HL-60/S4 treated with phorbol 12-myristate 13-acetate at 8.2 ng/mL for 4 days and 3 days (cell line): Measurements from ENCODE around the gene SLC25A6.
"Not testable (repeated sequence)": the region's sequence is repeated elsewhere in the genome, so short reads cannot be mapped to it uniquely, and the experiment has no call there.

Source experiments
- in situ Hi-C: fragments of 300-500 bp; cut with MboI; formaldehyde crosslinking; loops from 2 replicates; pipeline ENCODE4 v1.15.0; 2022; ENCODE audit warnings: low sequenced_read_pairs

The SLC25A6 gene

DNA sequence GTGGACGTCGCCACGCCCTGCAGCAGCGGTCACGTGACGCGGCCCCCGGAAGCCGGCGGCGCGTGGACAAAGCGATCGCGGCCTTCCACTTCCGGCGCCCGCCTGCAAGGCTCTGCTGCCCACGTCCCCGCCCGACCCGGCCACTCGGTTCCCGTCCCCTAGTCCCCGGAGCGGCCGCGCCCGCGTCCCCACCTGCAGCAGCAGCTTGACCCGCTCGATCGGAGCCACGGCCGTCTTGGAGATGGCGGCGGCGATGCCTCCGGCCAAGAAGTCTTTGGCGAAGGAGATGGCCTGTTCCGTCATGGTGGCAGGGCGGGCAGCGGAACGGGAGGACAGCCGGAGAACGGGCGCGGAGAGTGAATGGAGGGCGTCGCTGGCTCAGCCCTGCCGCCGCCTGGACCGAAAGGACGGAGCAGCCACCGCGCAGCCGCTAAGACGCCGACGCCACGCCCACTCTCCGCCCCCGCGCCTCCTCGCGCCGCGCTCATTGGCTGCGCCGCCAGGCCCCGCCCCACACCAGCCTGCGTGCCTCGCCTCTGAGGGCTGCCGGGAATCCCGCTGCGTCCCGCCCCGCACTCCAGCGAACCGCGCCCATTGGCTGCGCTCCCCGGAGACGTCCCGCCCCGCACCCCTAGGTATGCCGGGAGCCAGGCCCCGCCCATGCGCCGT is at the start of gene SLC25A6:
Gene SLC25A6, minus strand, starts transcription at position 407 of the 669 bp plus-strand sequence. Its CDS starts 104 bp downstream, at position 303.
- in situ Hi-C loops: no loop called here

DNA sequence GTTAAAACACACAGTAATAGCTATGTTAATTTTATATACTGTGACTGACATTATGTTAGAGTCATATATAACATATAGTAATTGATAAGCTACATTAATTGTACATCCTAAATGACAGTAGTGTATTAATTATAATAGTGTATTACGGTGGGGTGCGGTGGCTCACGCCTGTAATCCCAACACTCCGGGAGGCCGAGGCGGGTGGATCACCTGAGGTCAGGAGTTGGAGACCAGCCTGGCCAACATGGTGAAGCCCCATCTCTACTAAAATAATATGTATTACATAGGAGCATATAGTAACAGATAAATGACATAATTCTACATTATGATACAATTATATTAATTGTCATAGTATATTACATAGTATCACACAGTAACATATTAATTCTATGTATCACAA is 48.6 kb upstream of the SLC25A6 start:
- in situ Hi-C loops: no loop called here

DNA sequence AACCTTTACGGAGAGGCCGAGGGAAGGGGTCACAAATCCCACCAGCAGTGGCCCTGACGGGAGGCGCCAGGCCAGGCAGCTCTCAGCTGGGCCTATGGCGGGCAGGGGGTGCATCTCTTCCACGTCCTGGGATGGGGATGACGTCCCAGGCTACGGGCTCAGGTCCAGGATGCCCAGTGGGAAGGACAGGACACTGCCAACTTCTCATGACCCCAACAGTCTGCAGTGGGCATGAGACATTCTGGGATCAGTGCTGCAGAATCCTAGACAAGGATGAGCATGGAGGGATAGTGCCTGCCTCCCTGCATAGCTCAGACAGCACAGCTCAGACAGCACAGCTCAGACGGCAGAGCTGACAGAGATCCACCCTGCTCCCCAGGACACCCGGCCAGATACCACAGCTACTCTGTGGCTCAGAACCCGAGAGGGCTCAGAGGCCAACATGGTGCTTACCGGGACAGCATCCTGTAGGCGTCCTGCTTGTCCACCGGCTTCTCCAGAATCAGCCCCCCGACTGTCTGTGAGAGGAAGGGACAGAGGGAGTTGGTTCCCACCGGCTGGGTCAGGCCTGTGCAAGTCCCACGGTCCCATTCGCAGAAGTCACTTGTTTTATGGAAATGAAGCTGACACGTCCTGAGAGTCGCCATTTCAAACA is 43.5 kb upstream of the SLC25A6 start:
- in situ Hi-C loops: no loop called here

DNA sequence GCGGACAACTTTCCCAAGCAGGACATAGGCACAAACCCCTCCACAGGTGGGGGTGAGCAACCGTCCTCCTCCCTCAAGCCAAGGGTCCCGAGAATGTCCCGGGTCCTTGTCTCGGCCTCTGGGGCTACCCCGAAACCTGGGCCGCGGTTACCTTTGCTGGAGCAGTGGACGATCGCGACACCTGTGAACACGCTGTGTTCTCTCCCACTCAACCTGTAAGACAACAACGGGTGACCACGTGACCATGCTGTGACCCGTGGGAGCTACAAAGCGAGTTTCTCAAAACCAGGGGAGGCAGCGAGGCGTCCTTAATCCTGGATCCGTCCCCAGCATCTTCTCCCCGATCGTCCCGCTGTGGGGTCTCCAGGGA is 42.9 kb upstream of the SLC25A6 start:
- in situ Hi-C loops: no loop called here

DNA sequence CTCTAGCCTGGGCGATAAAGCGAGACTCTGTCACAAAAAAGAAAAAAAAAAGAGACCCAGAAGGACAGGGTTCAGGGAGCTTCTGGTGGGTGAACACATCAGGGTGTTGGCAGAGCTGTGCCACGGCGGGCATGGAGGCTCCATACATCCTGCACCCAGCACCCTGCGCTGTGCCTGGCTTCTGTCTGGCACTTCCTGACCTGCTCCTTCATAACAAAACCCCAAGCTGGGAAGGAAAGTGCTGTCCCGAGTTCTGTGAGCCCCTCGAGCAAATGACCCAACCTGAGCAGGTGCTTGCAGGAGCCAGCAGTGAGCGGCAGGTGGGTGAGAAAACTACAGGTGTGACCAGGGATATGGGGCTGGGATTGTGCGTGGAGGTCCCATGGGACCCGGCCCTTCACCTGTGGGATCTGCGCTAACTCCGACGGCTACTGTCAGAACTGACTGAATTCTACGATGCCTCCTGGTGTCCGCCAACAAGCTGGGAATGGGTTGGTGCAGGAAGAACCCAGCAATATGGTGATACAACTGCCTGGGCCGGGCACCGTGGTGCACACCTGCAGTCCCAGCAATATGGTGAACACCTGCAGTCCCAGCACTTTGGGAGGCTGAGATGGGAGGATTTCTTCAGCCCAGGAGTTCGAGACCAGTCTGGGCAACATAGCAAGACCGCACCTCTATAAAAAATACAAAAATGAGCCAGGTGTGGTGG is 41.9 kb upstream of the SLC25A6 start:
- in situ Hi-C loops: no loop called here

DNA sequence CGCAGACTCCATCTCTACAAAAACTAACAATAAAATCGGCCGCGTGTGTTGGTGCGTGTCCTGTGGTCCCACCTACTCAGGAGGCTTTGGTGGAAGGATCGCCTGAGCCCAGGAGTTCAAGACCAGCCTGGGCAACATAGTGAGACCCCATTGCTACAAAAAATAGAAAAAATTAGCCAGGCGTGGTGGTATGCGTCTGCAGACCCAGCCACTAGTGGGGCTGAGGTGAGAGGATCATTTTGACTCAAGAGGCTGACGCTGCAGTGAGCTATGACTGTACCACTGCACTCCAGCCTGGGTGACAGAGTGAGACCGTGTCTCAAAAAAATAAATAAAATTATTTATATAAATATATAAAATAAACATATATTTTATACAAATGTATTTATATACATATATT is 38.5 kb upstream of the SLC25A6 start:
- in situ Hi-C loops: no loop called here

DNA sequence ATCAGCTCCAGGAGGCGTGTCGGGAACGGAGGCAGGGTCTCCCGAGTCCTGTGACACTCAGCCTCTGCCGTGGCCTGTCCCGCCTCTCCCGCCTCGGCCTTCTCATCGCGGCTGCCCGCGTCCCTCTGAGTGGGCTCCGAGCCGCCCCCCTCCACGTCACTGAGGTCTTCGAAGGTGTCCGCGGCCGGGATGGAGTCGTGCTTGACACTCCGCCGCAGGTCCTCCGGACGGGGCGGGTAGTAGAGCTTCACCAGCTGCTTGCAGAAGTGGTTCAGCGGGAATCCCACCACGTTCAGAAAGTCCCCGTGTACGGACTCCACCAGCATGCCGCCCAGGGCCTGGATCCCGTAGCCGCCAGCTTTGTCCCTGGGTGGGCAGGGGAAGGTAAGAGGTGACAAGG is 35.8 kb upstream of the SLC25A6 start:
- in situ Hi-C loops: no loop called here

DNA sequence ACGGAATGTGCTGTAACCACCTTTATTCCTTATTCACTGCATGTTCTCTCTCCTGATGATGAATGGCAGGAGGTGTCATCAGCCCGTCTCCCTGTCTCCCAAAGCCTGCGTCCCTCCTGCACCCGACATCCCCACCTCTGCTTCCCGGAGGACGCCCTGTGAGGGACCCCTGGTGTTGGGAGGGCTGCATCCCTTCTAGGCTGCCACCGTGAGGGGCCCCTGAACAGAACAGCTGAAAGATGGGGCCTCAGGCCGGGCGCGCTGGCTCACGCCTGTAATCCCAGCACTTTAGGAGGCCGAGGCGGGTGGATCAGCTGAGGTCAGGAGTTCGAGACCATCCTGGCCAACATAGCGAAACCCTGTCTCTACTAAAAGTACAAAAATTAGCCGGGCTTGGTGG is 34.4 kb upstream of the SLC25A6 start:
- in situ Hi-C loops: not testable (repeated sequence)

DNA sequence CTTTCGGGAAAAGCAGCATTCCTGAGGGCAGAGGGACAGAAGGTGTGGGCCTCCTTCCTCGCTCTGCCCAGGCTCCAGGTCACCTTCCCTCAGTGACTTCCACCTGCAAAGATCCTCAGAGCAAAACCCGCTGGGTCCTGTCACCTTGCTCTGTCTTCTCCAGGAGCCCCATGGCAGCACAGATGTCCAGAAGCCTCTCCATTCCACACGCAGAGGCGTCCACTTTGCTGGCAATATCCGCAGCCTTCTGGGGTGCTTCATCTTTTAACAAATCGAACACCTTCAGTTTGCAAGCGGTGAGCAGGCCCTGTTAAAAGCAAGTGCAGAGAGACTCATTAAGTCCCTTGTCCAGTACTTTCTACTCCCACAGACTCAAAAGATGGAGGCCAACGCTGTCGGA is 33.5 kb upstream of the SLC25A6 start:
- in situ Hi-C loops: no loop called here

DNA sequence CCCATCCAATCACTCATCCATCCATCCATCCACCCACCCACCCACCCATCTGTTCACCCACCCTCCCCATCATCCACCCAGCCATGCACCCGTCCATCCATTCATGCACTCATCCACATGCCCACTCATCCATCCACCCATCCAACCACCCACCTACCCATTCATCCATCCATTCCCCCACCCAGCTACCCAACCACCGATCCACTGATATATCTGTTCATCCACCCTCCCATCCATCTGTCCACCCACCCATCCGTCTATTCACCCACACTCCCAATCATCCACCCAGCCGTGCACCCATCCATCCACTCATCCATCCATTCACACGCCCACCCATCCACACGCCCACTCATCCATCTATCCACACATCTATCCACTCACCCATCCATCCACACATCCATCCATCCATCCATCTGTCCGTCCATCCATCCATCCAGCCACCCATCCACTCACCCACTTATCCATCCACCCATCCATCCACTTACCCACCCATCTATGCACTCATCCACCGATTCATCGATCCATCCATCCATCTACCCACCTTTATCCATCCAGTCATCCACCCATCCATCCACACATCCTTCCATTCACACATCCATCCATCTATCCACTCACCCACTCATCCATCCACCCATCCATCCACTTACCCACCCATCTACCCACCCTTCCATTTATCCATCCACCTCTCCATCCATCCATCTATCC is 32.4 kb upstream of the SLC25A6 start:
- in situ Hi-C loops: no loop called here

DNA sequence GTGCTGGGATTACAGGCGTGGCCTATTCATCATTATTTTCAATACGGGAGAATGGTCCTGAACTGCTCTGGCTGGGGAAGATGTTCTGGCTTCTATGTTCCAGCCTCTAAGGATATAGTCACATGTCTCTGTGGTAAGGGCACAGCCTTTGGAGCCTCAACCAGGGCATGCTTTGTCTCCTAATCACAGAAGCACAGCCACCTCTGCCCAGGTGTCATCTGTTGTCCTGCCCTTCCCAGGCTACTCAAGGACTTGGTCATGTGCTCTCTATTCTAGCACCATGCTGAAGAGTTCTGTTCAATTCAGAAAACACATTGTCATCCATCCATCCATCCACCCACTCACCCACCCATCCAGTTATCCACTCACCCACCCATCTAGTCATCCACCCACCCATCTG is 31.3 kb upstream of the SLC25A6 start:
- in situ Hi-C loops: no loop called here

DNA sequence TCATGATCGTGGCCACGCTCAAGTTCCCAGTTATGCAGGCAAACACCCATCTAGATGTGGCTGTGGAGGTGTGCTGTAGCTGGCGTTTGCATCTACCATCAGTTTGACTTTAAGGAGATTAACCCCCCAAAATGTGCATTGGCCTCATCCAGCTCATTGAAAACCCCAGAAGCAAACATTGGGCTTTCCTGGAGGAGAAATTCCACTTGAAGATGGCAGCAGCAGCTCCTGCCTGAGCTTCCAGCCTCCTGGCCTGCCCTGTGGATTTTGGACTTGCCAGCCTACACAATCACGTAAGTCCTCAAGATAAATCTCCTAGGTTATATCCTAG is 30.2 kb upstream of the SLC25A6 start:
- in situ Hi-C loops: no loop called here

DNA sequence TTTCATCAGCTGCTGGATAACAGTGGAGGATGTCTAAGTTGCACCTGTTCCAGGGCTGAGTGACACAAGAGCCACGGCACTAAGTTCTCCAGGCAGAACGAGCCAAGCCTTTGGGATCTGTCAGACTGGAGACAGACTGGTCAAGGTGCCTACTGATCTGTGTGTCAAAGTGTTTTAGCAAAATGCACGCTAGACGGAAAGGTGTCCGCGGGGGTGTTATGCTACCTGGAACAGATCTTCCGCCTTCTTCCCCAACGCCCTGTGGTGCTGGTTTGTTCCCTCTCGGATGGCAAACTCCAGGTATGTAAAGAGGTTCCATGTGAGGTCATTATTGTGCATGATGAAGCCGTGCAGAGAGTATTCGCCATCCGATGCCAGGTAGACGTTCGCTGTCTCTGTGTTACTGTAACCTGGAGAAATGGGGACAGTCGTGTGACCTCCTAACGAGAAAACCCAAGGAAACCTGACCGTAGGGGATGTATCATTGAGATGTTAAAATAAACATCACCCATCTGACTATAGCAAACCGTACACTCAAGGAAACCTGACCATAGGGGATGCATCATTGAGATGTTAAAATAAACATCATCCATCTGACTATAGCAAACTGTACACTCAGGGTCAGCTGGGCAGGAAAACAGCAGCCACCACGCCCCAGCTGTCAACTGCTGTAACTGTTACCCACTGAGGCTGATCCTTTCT is 29.7 kb upstream of the SLC25A6 start:
- in situ Hi-C loops: no loop called here

DNA sequence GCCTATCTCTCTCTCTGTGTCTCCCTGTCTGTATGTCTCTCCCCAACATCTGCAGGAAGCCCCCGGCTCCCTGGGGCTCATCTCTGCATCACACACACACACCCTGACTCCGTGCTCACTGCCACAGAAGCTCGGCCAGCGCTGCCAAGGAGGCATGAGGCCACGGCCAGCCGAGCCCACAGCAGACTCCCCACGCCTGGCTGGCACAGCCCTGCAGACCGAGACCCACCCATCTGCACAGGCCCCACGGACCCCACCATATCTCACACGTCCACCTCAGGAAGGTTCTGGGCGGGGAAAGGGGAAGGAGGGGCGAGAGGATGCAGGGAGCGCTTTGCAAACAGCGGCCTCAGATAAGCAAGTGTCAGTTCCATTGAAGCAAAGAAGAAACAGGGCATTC is 28.5 kb upstream of the SLC25A6 start:
- in situ Hi-C loops: no loop called here

DNA sequence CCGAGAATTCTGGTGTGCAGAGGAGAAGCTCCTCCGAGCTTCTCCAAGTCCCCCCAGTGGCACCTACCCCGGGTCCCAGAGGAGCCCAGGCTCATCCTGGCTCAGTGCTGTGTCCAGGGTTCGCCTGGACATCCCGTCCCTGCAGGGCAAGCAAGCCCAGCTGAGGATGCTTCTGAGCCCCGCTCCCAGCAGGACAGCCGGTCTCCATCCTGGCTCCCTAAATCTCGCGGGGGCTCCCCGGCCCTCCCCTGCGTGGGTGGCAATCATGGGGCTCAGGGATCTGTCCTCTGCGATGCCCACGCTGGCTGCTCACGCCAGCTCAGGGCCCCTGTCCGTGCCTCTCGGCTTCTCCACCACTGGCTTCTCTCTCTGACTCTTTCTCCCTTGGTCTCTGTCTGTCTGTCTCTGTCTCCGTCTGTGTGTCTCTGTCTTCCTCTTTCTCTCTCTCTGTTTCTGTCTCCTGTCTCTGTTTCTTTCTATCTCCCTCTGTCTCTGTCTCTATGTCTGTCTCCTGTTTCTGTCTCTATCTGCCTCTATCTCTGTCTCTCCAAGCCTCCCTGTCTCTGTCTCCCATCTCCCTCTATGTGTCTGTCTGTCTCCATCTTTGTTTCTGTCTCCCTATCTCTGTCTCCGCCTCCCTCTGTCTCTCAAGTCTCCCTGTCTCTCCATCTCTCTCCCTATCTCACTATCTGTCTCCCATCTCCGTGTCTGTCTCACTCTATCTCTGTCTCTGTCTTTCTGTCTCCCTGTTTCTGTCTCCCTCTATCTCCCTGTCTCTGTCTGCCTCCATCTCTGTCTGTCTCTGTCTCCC is 27.8 kb upstream of the SLC25A6 start:
- in situ Hi-C loops: no loop called here

DNA sequence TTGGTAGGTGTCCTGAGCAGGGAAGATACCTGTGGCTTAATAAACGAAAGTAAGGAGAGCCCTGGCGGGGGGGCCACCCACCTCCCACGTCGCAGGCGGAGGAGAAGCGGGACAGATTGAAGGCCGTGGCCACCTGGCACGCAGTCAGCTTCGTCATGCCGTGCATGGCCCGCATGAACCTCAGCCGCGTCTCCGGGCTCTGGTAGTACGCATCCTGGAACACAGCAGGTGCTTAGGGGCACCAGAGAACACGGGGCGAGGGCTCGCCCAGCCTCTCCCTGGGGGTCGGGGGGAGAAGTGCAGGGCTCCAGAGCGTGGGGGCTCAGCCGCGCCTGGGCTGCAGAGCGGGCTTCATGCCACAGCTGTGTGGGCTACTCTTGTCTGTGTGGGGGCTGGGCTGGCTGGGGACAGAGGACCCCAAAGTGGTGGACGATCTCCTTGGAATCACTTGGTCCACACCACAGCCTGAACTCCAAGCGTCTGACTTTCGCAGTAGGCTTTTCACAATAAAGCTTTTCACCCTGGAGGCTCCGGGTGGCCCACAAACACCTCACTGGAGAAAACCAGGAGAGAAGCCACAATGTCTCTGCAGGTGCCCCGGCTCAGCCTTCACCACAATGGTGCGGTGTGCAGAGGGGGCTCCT is 27.1 kb upstream of the SLC25A6 start:
- in situ Hi-C loops: no loop called here

DNA sequence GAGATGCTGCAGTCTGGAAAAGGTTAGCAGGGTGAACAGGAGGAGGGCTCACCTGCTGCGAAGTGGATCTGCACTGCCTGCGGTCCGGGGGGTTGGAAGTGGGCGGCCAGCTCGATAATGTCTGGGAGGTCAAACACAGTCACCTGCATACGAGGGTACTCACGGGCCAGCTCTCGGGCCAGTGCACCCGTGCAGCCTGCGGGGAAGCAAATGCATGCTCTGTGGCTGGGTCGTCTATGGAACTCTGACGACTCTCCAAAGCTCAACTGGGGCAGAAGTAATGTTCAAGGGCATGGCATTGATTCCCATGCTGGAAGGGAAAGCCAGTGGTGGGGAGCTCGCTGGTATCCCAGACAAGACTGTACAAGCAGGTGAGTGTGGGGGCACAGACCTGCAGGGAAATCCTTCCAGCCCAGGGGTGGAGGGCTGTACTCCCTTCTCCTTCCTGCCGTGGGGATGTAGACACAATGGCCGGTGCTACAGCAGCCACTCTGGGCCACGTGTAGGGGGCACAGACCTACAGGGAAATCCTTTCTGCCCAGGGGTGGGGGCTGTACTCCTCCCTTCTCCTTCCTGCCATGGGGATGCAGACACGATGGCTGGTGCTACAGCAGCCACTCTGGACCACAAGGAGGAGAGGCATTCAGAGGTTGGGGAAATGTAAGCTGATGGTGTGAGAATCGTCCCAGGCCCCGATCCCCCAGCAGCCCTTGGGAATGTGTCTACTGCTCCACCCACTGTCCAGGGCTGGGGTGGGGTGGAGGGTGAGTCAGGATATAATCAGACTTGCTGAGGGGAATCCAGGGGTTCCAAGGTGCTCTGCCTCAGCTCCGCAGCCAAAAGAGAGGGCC is 26.2 kb upstream of the SLC25A6 start:
- in situ Hi-C loops: no loop called here

DNA sequence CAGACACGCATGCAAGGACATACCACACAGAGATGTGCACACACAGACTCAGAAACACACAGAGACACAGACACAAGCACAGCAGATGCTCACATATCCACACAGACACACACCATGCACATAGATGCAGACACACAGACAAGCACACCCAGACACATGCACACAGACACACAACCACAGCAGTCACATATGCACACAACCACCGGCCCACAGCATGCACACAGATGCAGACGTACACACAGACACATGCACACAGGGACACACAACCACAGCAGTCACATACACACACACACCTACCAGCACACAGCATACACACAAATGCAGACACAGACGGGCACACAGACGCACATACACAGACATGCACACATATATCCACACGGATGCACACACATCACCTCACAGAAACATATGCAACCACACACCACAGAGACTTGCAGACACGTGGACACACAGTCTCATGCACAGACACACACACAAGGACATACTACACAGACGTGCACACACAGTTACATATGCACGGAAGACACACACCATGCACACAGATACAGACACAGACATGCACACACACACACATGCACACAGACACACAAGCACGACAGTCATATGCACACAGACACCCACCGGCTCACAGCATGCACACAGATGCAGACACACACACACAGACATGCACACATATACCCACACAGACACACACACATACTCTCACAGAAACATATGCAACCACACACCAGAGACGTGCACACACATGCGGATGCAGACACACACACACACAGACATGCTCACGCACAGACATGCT is 25.2 kb upstream of the SLC25A6 start:
- in situ Hi-C loops: no loop called here
